ENCODE data around the gene GLS. TPM values are rescaled to one million over a fixed set of nuclear protein-coding genes. Genes with fewer than 3 reads are reported as not detected.
A peak's percentile ranks its signal among the peaks of the same experiment; 100 is the strongest.
"Not testable (repeated sequence)": the region's sequence is repeated elsewhere in the genome, so short reads cannot be mapped to it uniquely, and the experiment has no call there.

GLS gene
- total and polyA plus RNA-seq, 4 donors: 31.1 to 318 (median 104) TPM

- no peak overlapping the region for H3K9ac ChIP-seq (ENCODE audit: insufficient read depth in 1 of 2, low read length in 2 of 2)
- H3K27ac ChIP-seq (ENCODE audit: low read depth in 1 of 2, low read length in 1 of 2): no peak overlapping the region
- no peak for TF ChIP-seq CTCF (IDR thresholded peaks at IDR 0.05; ENCODE audit: control extremely low read depth, extremely low read depth)
- 57 to 76% methylated on average over 4 of the region's 4 CpGs for WGBS, 2 donors
- no peak for ATAC-seq (ENCODE audit: insufficient read depth, low FRiP score)
- DNase-seq: no peak
- no peaks in the 10 kb centered on the region for H3K36me3 ChIP-seq (ENCODE audit: control insufficient read depth in 4 of 4, insufficient read depth in 4 of 4, low read length in 4 of 4)
- H3K27me3 ChIP-seq (ENCODE audit: control insufficient read depth in 3 of 3, insufficient read depth in 3 of 3, low read length in 2 of 3): no peaks in the 10 kb centered on the region
- H3K4me3 ChIP-seq: no peak overlapping the region
- H3K4me1 ChIP-seq (ENCODE audit: control insufficient read depth in 5 of 5, insufficient read depth in 5 of 5, low read length in 5 of 5): peaks cover 5 to 9% (median 7%) of the 10 kb centered on the region in 5 donors
- H3K9me3 ChIP-seq (ENCODE audit: control insufficient read depth in 4 of 4, insufficient read depth in 3 of 4, low read length in 3 of 4): no peaks in the 10 kb centered on the region
Measured at GRCh38 chr2:190953257-190953656, 72.6 kb downstream of the GLS start.

GRCh38 chr2:190959911-190960788 lies 79.5 kb downstream of the GLS start:
- Histone ChIP-seq H3K27ac (ENCODE audit: low read depth in 1 of 2, low read length in 1 of 2) (no peak overlapping the region), H3K4me1 (ENCODE audit: control insufficient read depth in 5 of 5, insufficient read depth in 5 of 5, low read length in 5 of 5) (peaks cover 0 to 4% (median 0%) of the 10 kb centered on the region in 5 donors), H3K4me3 (no peak overlapping the region), H3K9ac (ENCODE audit: insufficient read depth in 1 of 2, low read length in 2 of 2) (no peak overlapping the region), H3K36me3 (ENCODE audit: control insufficient read depth in 4 of 4, insufficient read depth in 4 of 4, low read length in 4 of 4) (peaks cover 7 to 15% (median 9%) of the 10 kb centered on the region in 4 donors), H3K9me3 (ENCODE audit: control insufficient read depth in 4 of 4, insufficient read depth in 3 of 4, low read length in 3 of 4) (no peaks in the 10 kb centered on the region), H3K27me3 (ENCODE audit: control insufficient read depth in 3 of 3, insufficient read depth in 3 of 3, low read length in 2 of 3) (no peaks in the 10 kb centered on the region)
- 86 to 95% methylated on average over 5 of the region's 5 CpGs for WGBS, 2 donors
- DNase-seq: no peak
- ATAC-seq (ENCODE audit: insufficient read depth, low FRiP score): no peak
- no peak for TF ChIP-seq CTCF (IDR thresholded peaks at IDR 0.05; ENCODE audit: control extremely low read depth, extremely low read depth)

GRCh38 chr2:190961117-190961516 lies 80.5 kb downstream of the GLS start:
- 94 to 97% methylated on average over 5 of the region's 5 CpGs for WGBS, 2 donors
- H3K4me1 ChIP-seq (ENCODE audit: control insufficient read depth in 5 of 5, insufficient read depth in 5 of 5, low read length in 5 of 5); H3K4me3 ChIP-seq; H3K9me3 ChIP-seq (ENCODE audit: control insufficient read depth in 4 of 4, insufficient read depth in 3 of 4, low read length in 3 of 4); DNase-seq; ATAC-seq (ENCODE audit: insufficient read depth, low FRiP score); H3K27me3 ChIP-seq (ENCODE audit: control insufficient read depth in 3 of 3, insufficient read depth in 3 of 3, low read length in 2 of 3); H3K9ac ChIP-seq (ENCODE audit: insufficient read depth in 1 of 2, low read length in 2 of 2); H3K27ac ChIP-seq (ENCODE audit: low read depth in 1 of 2, low read length in 1 of 2): not testable (repeated sequence)
- H3K36me3 ChIP-seq (ENCODE audit: control insufficient read depth in 4 of 4, insufficient read depth in 4 of 4, low read length in 4 of 4): peaks cover 7 to 17% (median 14%) of the 10 kb centered on the region in 4 donors

- H3K9me3 ChIP-seq (ENCODE audit: control insufficient read depth in 4 of 4, insufficient read depth in 3 of 4, low read length in 3 of 4): no peaks in the 10 kb centered on the region
- H3K36me3 ChIP-seq (ENCODE audit: control insufficient read depth in 4 of 4, insufficient read depth in 4 of 4, low read length in 4 of 4): peaks cover 7 to 24% (median 14%) of the 10 kb centered on the region in 4 donors
- H3K9ac ChIP-seq (ENCODE audit: insufficient read depth in 1 of 2, low read length in 2 of 2): no peak overlapping the region
- H3K4me1 ChIP-seq (ENCODE audit: control insufficient read depth in 5 of 5, insufficient read depth in 5 of 5, low read length in 5 of 5): peaks cover 0 to 4% (median 0%) of the 10 kb centered on the region in 5 donors
- TF ChIP-seq CTCF (IDR thresholded peaks at IDR 0.05; ENCODE audit: control extremely low read depth, extremely low read depth): no peak
- no peak for DNase-seq
- peak overlapping the region in 1 of 2 donors; percentile 4 for H3K27ac ChIP-seq (ENCODE audit: low read depth in 1 of 2, low read length in 1 of 2)
- no peak overlapping the region for H3K4me3 ChIP-seq
- 72 to 74% methylated on average over 2 of the region's 2 CpGs for WGBS, 2 donors
- H3K27me3 ChIP-seq (ENCODE audit: control insufficient read depth in 3 of 3, insufficient read depth in 3 of 3, low read length in 2 of 3): no peaks in the 10 kb centered on the region
- ATAC-seq (ENCODE audit: insufficient read depth, low FRiP score): peak; percentile 51
Measured at GRCh38 chr2:190961918-190962487, 81.4 kb downstream of the GLS start.

Data from lung (tissue), 12 donors.